GM18858 (cell line): Measurements from ENCODE around the gene PRKAG2.
"Not testable (repeated sequence)": the region's sequence is repeated elsewhere in the genome, so short reads cannot be mapped to it uniquely, and the experiment has no call there.

Experiments
- ATAC-seq: cut with Tn5 transposase; IDR thresholded peaks from one replicate; pipeline ENCODE4 v1.9.1; 2021; ENCODE audit not compliant: unreplicated experiment

The PRKAG2 gene

GRCh38 chr7:151754142-151754590 lies 122.7 kb downstream of the PRKAG2 start:
- ATAC-seq, result no peak

- no peak for ATAC-seq
These were observed 123.9 kb downstream of the PRKAG2 start for GRCh38 chr7:151752816-151753595.

GRCh38 chr7:151752037-151752436 lies 124.9 kb downstream of the PRKAG2 start:
- ATAC-seq, result no peak

- ATAC-seq, result no peak
These were observed 128.2 kb downstream of the PRKAG2 start for GRCh38 chr7:151748733-151749132.

- not testable (repeated sequence) for ATAC-seq
These were observed 128.9 kb downstream of the PRKAG2 start for GRCh38 chr7:151748021-151748420.

GRCh38 chr7:151745706-151746105 lies 131.2 kb downstream of the PRKAG2 start:
- no peak for ATAC-seq

GRCh38 chr7:151744656-151745638 lies 132.0 kb downstream of the PRKAG2 start:
- no peak for ATAC-seq

- ATAC-seq, result no peak
These were observed 132.8 kb downstream of the PRKAG2 start for GRCh38 chr7:151744051-151744580.

GRCh38 chr7:151743481-151743983 lies 133.4 kb downstream of the PRKAG2 start:
- no peak for ATAC-seq

GRCh38 chr7:151742713-151743480 lies 134.0 kb downstream of the PRKAG2 start:
- ATAC-seq, result no peak

- no peak for ATAC-seq
These were observed 135.3 kb downstream of the PRKAG2 start for GRCh38 chr7:151741585-151741984.

GRCh38 chr7:151740081-151740851 lies 136.6 kb downstream of the PRKAG2 start:
- no peak for ATAC-seq

GRCh38 chr7:151738925-151739324 lies 138.0 kb downstream of the PRKAG2 start:
- ATAC-seq, result no peak

GRCh38 chr7:151736403-151736909 lies 140.5 kb downstream of the PRKAG2 start:
- ATAC-seq, result no peak

- ATAC-seq, result no peak
These were observed 141.0 kb downstream of the PRKAG2 start for GRCh38 chr7:151735851-151736402.

GRCh38 chr7:151735186-151735850 lies 141.6 kb downstream of the PRKAG2 start:
- no peak for ATAC-seq

- ATAC-seq, result no peak
These were observed 143.9 kb downstream of the PRKAG2 start for GRCh38 chr7:151732834-151733592.

- no peak for ATAC-seq
These were observed 144.6 kb downstream of the PRKAG2 start for GRCh38 chr7:151732292-151732691.
